GM12874 (cell line): Measurements from ENCODE around the gene SLC13A5.

Experiments used
- TF ChIP-seq, protein P1 (sequence below): IDR thresholded peaks from 2 replicates; pipeline ENCODE4 v1.5.1; 2011; ENCODE audit warnings: low read depth, mild to moderate bottlenecking, control low read depth, low read length, moderate library complexity; ENCODE audit not compliant: insufficient read depth

SLC13A5 gene

GRCh38 chr17:6676802-6677157 is 36.4 kb downstream of the SLC13A5 start:
- TF ChIP-seq, protein P1, sequence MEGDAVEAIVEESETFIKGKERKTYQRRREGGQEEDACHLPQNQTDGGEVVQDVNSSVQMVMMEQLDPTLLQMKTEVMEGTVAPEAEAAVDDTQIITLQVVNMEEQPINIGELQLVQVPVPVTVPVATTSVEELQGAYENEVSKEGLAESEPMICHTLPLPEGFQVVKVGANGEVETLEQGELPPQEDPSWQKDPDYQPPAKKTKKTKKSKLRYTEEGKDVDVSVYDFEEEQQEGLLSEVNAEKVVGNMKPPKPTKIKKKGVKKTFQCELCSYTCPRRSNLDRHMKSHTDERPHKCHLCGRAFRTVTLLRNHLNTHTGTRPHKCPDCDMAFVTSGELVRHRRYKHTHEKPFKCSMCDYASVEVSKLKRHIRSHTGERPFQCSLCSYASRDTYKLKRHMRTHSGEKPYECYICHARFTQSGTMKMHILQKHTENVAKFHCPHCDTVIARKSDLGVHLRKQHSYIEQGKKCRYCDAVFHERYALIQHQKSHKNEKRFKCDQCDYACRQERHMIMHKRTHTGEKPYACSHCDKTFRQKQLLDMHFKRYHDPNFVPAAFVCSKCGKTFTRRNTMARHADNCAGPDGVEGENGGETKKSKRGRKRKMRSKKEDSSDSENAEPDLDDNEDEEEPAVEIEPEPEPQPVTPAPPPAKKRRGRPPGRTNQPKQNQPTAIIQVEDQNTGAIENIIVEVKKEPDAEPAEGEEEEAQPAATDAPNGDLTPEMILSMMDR: no peak

DNA sequence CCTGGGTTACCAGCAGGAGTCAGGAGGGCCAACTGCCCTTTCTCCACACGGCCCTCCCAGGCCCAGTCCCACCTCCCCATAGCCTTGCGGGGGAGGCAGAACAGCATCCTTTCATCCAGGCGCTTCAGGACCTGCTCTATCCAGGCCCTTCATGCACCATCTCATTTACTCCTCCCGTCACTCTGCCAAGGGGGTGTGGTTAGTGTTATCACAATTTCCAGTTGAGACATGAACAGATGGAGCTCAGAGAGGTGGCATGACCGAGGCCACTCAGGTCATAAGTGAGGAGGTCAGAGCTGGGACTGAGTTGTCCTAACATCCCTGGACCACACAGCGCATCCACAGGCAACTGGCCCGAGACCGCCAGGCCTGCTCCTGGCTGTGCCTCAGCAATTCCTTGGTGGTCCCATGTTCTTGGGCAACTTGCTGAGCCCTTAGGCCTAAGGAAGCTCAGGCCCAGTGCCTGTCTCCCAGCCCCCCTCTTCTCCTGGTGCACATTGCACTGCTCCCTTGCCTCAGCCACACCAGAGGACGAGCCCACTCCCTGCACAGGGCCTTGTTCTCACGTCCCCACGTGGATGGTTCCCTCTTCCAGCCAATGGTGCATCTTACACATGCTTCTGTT is 37.9 kb downstream of the SLC13A5 start:
- TF ChIP-seq, protein P1: no peak

GRCh38 chr17:6674586-6674985 is 38.6 kb downstream of the SLC13A5 start:
- TF ChIP-seq, protein P1: no peak

GRCh38 chr17:6671431-6671830 is 41.7 kb downstream of the SLC13A5 start:
- TF ChIP-seq, protein P1: no peak

DNA sequence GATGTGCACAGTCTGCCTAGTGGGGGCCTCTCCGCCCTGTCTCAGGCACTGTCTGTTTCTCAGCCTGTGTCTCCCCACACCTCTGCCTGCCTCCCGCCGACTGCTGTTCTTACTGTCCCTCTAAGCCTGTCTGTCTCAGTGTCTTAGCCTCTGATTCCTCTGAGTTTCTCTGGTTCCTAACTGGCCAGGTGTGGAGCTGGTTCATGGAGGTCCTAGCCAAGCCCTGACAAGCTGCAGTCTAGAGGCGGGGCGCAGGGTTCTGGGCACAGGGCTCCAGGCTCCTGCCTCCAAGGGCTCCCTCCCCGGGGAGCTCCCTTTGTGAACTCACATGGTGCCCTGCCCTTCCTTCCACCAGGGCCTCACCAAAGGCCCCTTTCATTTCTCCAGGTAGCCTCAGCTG is 42.2 kb downstream of the SLC13A5 start:
- TF ChIP-seq, protein P1: no peak

DNA sequence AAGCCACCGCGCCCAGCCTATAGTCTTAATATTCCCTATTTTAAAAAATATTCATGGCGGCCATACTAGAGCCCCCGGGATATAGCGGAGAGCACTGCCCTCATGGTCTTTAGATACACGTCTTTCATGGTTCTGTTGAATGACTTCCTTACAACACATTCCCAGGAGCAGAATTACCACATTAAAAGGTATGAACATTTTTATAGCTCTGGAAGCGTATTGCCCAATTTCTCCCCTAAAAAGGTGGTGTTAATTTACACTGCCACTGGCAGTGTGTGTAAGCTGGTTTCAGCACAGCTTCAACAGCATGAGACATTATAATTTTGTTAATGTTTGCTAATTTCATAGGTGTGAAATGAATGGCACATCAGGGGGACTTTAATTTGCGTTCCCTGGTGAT is 42.6 kb downstream of the SLC13A5 start:
- TF ChIP-seq, protein P1: no peak

- TF ChIP-seq, protein P1: no peak
These were observed 43.5 kb downstream of the SLC13A5 start for GRCh38 chr17:6669479-6670212.
